IPS-11a (cell line): Measurements from ENCODE around the gene HOXC9.

Source experiments
- H3K4me3 ChIP-seq: one replicate; pipeline ENCODE4 v1.5.1; 2013; ENCODE audit warnings: low read depth, low read length, control low read depth

The HOXC9 gene

GRCh38 chr12:54000116-54001114 is at the start of gene HOXC9:
TSS of gene HOXC9 (plus strand) at chr12:54000161. CDS start at chr12:54000189, 28 bp downstream.
- no peak within 1 kb of the TSS for H3K4me3 ChIP-seq

- no peak overlapping the region for H3K4me3 ChIP-seq
Observed at GRCh38 chr12:53950437-53950773, 49.6 kb upstream of the HOXC9 start.

- H3K4me3 ChIP-seq: no peak overlapping the region
Observed at GRCh38 chr12:53950789-53951576, 49.0 kb upstream of the HOXC9 start.

- H3K4me3 ChIP-seq: no peak overlapping the region
Observed at GRCh38 chr12:53951577-53952334, 48.2 kb upstream of the HOXC9 start.

- no peak overlapping the region for H3K4me3 ChIP-seq
Observed at GRCh38 chr12:53952335-53952694, 47.6 kb upstream of the HOXC9 start.

GRCh38 chr12:53952871-53953734 is 46.9 kb upstream of the HOXC9 start:
- no peak overlapping the region for H3K4me3 ChIP-seq

- no peak overlapping the region for H3K4me3 ChIP-seq
Observed at GRCh38 chr12:53953831-53954693, 45.9 kb upstream of the HOXC9 start.

GRCh38 chr12:53954694-53955035 is 45.3 kb upstream of the HOXC9 start, which contains the start of gene HOXC12:
TSS of gene HOXC12 (plus strand) at chr12:53954903. CDS start at chr12:53954930, 27 bp downstream.
- no peak within 1 kb of the TSS for H3K4me3 ChIP-seq

- H3K4me3 ChIP-seq: no peak overlapping the region
Observed at GRCh38 chr12:53955036-53955775, 44.8 kb upstream of the HOXC9 start.

- H3K4me3 ChIP-seq: no peak overlapping the region
Observed at GRCh38 chr12:53955776-53956250, 44.1 kb upstream of the HOXC9 start.

- H3K4me3 ChIP-seq: no peak overlapping the region
Observed at GRCh38 chr12:53956251-53956887, 43.6 kb upstream of the HOXC9 start.

GRCh38 chr12:53956914-53957536 is 42.9 kb upstream of the HOXC9 start:
- H3K4me3 ChIP-seq: no peak overlapping the region

- H3K4me3 ChIP-seq: no peak overlapping the region
Observed at GRCh38 chr12:53958128-53958527, 41.8 kb upstream of the HOXC9 start.

- no peak overlapping the region for H3K4me3 ChIP-seq
Observed at GRCh38 chr12:53959314-53959713, 40.6 kb upstream of the HOXC9 start.

- no peak overlapping the region for H3K4me3 ChIP-seq
Observed at GRCh38 chr12:53960187-53961024, 39.6 kb upstream of the HOXC9 start.

- no peak overlapping the region for H3K4me3 ChIP-seq
Observed at GRCh38 chr12:53961025-53961761, 38.8 kb upstream of the HOXC9 start.
